Neural progenitor cell (in vitro differentiated cells): ENCODE data around the gene PROK1. TPM values are rescaled to one million over a fixed set of nuclear protein-coding genes. Genes with fewer than 3 reads are reported as not detected.

Experiments
- DNase-seq: peaks from one replicate; pipeline ENCODE4 v3.0.0-alpha.2; 2016; ENCODE audit warnings: low spot score
- H2AFZ ChIP-seq: fragments of 200-600 bp; sonication (generic); replicated peaks from 2 replicates; pipeline ENCODE4 v1.6.1; 2016; ENCODE audit warnings: antibody characterized with exemption
- H3F3A ChIP-seq: fragments of 200-600 bp; sonication (generic); 2 replicates; pipeline ENCODE4 v1.6.1; 2016; ENCODE audit warnings: antibody characterized with exemption, low read depth
- H3K27ac ChIP-seq: fragments of 200-600 bp; sonication (generic); 2 replicates; pipeline ENCODE4 v1.5.1; 2016; ENCODE audit warnings: mild to moderate bottlenecking
- H3K27me3 ChIP-seq: fragments of 200-600 bp; sonication (generic); 2 replicates; pipeline ENCODE4 v1.6.1; 2016; ENCODE audit warnings: mild to moderate bottlenecking, moderate library complexity
- H3K36me3 ChIP-seq: fragments of 200-600 bp; sonication (generic); 2 replicates; pipeline ENCODE4 v1.5.1; 2016
- H3K4me1 ChIP-seq: fragments of 200-600 bp; sonication (generic); 2 replicates; pipeline ENCODE4 v1.6.1; 2016; ENCODE audit warnings: mixed run types
- H3K4me2 ChIP-seq: fragments of 200-600 bp; sonication (generic); 2 replicates; pipeline ENCODE4 v1.6.1; 2016
- H3K4me3 ChIP-seq: fragments of 200-600 bp; sonication (generic); 2 replicates; pipeline ENCODE4 v1.5.1; 2016
- H3K79me2 ChIP-seq: fragments of 200-600 bp; sonication (generic); 2 replicates; pipeline ENCODE4 v1.6.1; 2016; ENCODE audit warnings: low read depth
- H3K9ac ChIP-seq: fragments of 200-600 bp; sonication (generic); 2 replicates; pipeline ENCODE4 v1.6.1; 2016
- H3K9me3 ChIP-seq: fragments of 200-600 bp; sonication (generic); 2 replicates; pipeline ENCODE4 v1.5.1; 2016; ENCODE audit warnings: low read depth
- H4K20me1 ChIP-seq: fragments of 200-600 bp; sonication (generic); 2 replicates; pipeline ENCODE4 v1.6.1; 2016; ENCODE audit warnings: low read depth
- H3K27ac Mint-ChIP-seq: 3 replicates; pipeline ENCODE4 v1.8.0; 2021; ENCODE audit warnings: mixed read lengths
- H3K27me3 Mint-ChIP-seq: 2 replicates; pipeline ENCODE4 v1.8.0; 2022; ENCODE audit warnings: low read depth, mild to moderate bottlenecking, inconsistent platforms, moderate library complexity, mixed read lengths; ENCODE audit not compliant: insufficient read depth
- H3K36me3 Mint-ChIP-seq: 3 replicates; pipeline ENCODE4 v1.8.0; 2021; ENCODE audit warnings: mixed read lengths
- H3K4me1 Mint-ChIP-seq: 3 replicates; pipeline ENCODE4 v1.8.0; 2021; ENCODE audit warnings: mixed read lengths
- H3K4me3 Mint-ChIP-seq: 3 replicates; pipeline ENCODE4 v1.8.0; 2021; ENCODE audit warnings: mild to moderate bottlenecking, moderate library complexity, mixed read lengths
- H3K9me3 Mint-ChIP-seq: 3 replicates; pipeline ENCODE4 v1.8.0; 2020; ENCODE audit warnings: mixed read lengths
- CTCF ChIP-seq: fragments of 200-600 bp; sonication (generic); IDR thresholded peaks from 2 replicates; pipeline ENCODE4 v1.5.1; 2017; ENCODE audit warnings: antibody characterized with exemption, mild to moderate bottlenecking
- EZH2 ChIP-seq: fragments of 200-600 bp; sonication (generic); IDR thresholded peaks from 2 replicates; pipeline ENCODE4 v1.6.1; 2017; ENCODE audit warnings: antibody characterized with exemption, mild to moderate bottlenecking, moderate library complexity
- EZH2phosphoT487 ChIP-seq: fragments of 200-600 bp; sonication (generic); IDR thresholded peaks from 2 replicates; pipeline ENCODE4 v1.6.1; 2017; ENCODE audit warnings: antibody characterized with exemption
- total RNA-seq: library from RNA; depleted of rRNA; stranded (reverse); fragments of >200 nt; gene quantifications from 2 replicates; pipeline ENCODE4 v1.2.3, GENCODE V29; 2015; ENCODE audit warnings: low replicate concordance

Gene PROK1
- total RNA-seq, 1 donor from 2014 or later = not detected

DNA sequence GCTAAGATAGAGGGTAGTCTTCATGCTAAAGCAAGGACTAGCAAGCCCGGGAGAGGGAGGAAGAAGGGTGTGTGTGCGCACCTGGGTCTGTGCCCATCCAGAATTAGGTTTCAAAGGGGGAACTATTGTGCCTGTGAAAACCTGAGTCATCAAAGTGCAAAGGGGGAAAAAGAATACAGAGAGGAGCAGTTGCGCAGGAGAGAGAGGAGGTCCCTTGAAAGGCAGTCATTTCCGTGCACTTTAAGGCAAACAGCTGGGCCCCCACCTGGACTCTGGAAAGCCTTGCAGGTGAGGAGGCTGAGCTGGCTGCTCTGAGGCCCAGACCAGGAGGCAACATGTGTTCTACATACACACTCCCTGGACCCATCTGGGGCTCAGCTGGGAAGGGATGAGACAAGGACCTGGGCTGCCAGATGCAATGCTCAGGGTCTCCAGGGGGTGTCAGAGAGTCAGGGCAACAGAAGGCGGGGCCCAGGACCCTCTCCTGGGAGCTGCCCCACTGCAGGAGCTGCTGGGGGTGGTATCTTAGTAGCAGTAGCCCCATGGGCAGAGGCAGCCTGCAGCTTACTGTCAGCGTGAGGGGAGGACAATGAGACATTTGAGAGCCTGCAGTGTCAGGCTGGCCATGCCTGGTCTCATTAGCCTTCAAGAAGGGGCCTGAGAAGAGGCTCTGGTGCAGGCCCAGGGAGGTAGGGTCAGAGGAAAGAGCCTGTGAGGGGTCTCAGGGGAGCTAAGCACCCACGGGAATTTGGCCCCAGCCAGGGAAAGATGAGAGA, 14.3 kb downstream of the PROK1 start:
- Histone ChIP-seq H3K79me2 (no peaks in the 10 kb centered on the region), H2AFZ (no peak overlapping the region), H4K20me1 (no peaks in the 10 kb centered on the region), H3F3A (no peaks in the 10 kb centered on the region), H3K36me3 (no peaks in the 10 kb centered on the region), H3K9me3 (no peaks in the 10 kb centered on the region), H3K4me1 (peaks cover 3% of the 10 kb centered on the region), H3K9ac (no peak overlapping the region), H3K27me3 (no peaks in the 10 kb centered on the region), H3K4me3 (no peak overlapping the region), H3K4me2 (no peak overlapping the region), H3K27ac (no peak overlapping the region)
- H3K4me1 Mint-ChIP-seq = peaks cover 8% of the 10 kb centered on the region
- H3K9me3 Mint-ChIP-seq = no peaks in the 10 kb centered on the region
- peaks cover 8% of the 10 kb centered on the region for H3K27me3 Mint-ChIP-seq
- H3K36me3 Mint-ChIP-seq = no peaks in the 10 kb centered on the region
- no peak for TF ChIP-seq CTCF
- TF ChIP-seq EZH2phosphoT487 = no peak
- TF ChIP-seq EZH2 = no peak
- peak overlapping the region; percentile 78 for H3K27ac Mint-ChIP-seq
- no peak overlapping the region for H3K4me3 Mint-ChIP-seq
- no peak for DNase-seq

- Mint-ChIP-seq H3K27me3 (peaks cover 8% of the 10 kb centered on the region), H3K36me3 (no peaks in the 10 kb centered on the region), H3K9me3 (no peaks in the 10 kb centered on the region), H3K4me1 (peaks cover 8% of the 10 kb centered on the region), H3K4me3 (no peak overlapping the region), H3K27ac (no peak overlapping the region)
- H3K27ac ChIP-seq = no peak overlapping the region
- H3K9me3 ChIP-seq = no peaks in the 10 kb centered on the region
- H3K4me2 ChIP-seq = no peak overlapping the region
- no peak for TF ChIP-seq EZH2
- TF ChIP-seq CTCF = no peak
- no peak for TF ChIP-seq EZH2phosphoT487
- no peak overlapping the region for H3K9ac ChIP-seq
- no peaks in the 10 kb centered on the region for H3K27me3 ChIP-seq
- H3K36me3 ChIP-seq = no peaks in the 10 kb centered on the region
- no peaks in the 10 kb centered on the region for H4K20me1 ChIP-seq
- no peak overlapping the region for H3K4me3 ChIP-seq
- no peak for DNase-seq
- peaks cover 3% of the 10 kb centered on the region for H3K4me1 ChIP-seq
- no peaks in the 10 kb centered on the region for H3K79me2 ChIP-seq
- no peak overlapping the region for H2AFZ ChIP-seq
- no peaks in the 10 kb centered on the region for H3F3A ChIP-seq
These were observed 14.9 kb downstream of the PROK1 start for GRCh38 chr1:110465814-110466380.

DNA sequence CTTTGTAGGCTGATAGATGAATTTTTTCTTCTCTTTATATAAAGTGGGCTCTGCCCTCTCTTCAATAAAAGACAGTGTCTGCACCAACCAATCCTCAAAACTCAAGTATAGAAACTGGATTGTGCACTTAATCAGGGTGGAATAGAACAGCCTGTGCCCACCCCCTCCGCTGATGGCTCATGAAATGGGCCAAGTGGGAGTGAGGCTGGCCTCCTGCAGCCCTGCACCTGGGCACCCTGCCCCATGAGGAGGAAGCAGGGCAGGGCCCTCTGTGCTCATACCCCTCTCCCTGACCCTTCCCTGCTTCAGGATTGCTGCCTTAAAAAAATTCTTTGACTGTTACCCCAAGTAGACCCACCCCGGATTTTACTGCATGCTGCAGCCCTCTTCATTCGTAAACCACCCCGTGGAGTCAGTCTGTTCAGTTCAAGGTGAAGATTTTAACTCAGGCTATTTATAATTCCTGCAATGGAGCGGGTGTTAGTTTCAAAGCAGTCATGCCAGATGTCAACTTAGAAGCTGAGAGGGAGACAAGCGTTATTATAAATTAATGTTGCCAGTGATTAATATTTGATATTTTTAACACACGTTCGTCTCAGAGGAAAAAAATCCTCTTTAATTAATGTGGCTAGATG, 15.8 kb downstream of the PROK1 start:
- no peaks in the 10 kb centered on the region for H3K36me3 ChIP-seq
- DNase-seq = no peak
- no peak overlapping the region for H2AFZ ChIP-seq
- peak overlapping the region; percentile 40 for H3K27ac Mint-ChIP-seq
- H3K36me3 Mint-ChIP-seq = no peaks in the 10 kb centered on the region
- H3K9me3 ChIP-seq = no peaks in the 10 kb centered on the region
- H3K27me3 Mint-ChIP-seq = peaks cover 6% of the 10 kb centered on the region
- H3K79me2 ChIP-seq = no peaks in the 10 kb centered on the region
- no peak overlapping the region for H3K27ac ChIP-seq
- no peak overlapping the region for H3K9ac ChIP-seq
- H3F3A ChIP-seq = no peaks in the 10 kb centered on the region
- no peak overlapping the region for H3K4me2 ChIP-seq
- no peaks in the 10 kb centered on the region for H3K9me3 Mint-ChIP-seq
- H3K27me3 ChIP-seq = no peaks in the 10 kb centered on the region
- peaks cover 3% of the 10 kb centered on the region for H3K4me1 ChIP-seq
- no peaks in the 10 kb centered on the region for H4K20me1 ChIP-seq
- H3K4me3 Mint-ChIP-seq = no peak overlapping the region
- TF ChIP-seq EZH2 (no peak), EZH2phosphoT487 (no peak), CTCF (no peak)
- no peak overlapping the region for H3K4me3 ChIP-seq
- peaks cover 3% of the 10 kb centered on the region for H3K4me1 Mint-ChIP-seq
